SK-N-SH treated with all-trans-retinoic acid at 6 μM for 48 hours (cell line): ENCODE data around the gene ZMYND8.

Experiments
- OSR1 ChIP-seq: fragments of 250-450 bp; sonication (Bioruptor Pico); IDR thresholded peaks from 2 replicates; pipeline ENCODE4 v1.8.0; 2022; ENCODE audit warnings: moderate library complexity, mild to moderate bottlenecking, inconsistent platforms
- ZNF565 ChIP-seq: fragments of 450-650 bp; formaldehyde crosslinking; conservative IDR thresholded peaks from 2 replicates; pipeline ENCODE4 v1.5.0; 2020; ENCODE audit warnings: low read depth, mild to moderate bottlenecking, moderate library complexity

DNA sequence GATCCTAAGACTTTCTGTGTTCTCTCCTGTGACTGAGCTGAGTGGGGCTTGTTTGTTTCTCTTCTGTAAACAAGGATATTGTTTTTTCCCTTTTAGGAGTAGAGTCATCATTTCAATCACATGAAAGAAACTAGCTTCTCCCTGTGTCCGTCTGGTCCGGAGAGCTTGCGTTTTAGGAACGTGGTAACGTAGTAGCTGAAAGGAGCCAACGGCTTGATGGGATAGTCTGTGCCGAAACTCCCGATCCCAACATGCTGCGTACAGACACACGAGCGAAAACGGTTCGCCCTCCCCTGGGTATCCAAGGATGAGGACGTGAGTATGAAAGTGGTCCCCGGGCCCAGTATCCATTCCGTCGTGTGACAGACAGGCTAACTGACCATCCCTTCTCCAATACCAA, 146.5 kb downstream of the ZMYND8 start:
- TF ChIP-seq OSR1 (CRISPR knock-in tag) = no peak
- no peak for TF ChIP-seq ZNF565 (CRISPR knock-in tag)
